HPDE6-E6E7 (cell line): Measurements from ENCODE around the gene NPC1L1.

Experiments used
- DNase-seq: peaks from one replicate; pipeline ENCODE4 v3.0.0; 2011; ENCODE audit warnings: missing footprints; ENCODE audit errors: extremely low spot score

NPC1L1 gene

GRCh38 chr7:44541028-44541869 lies at the start of gene NPC1L1:
NPC1L1 (minus strand) TSS chr7:44541330; CDS start chr7:44541259, 71 bp downstream.
- no peak for DNase-seq

GRCh38 chr7:44590910-44591309 lies 49.8 kb upstream of the NPC1L1 start:
- DNase-seq = no peak

- DNase-seq = no peak
These were observed 46.9 kb upstream of the NPC1L1 start for GRCh38 chr7:44587843-44588711.

GRCh38 chr7:44583146-44583865 lies 42.2 kb upstream of the NPC1L1 start:
- no peak for DNase-seq

GRCh38 chr7:44581879-44582603 lies 40.9 kb upstream of the NPC1L1 start, which contains the start of gene TMED4:
TMED4 (minus strand) TSS chr7:44582231; CDS start chr7:44582206, 25 bp downstream.
- peak; percentile 99 for DNase-seq

GRCh38 chr7:44580945-44581878 lies 40.1 kb upstream of the NPC1L1 start:
- DNase-seq = peak; percentile 33

GRCh38 chr7:44576228-44576627 lies 35.1 kb upstream of the NPC1L1 start:
- DNase-seq = no peak

- DNase-seq = no peak
These were observed 33.9 kb upstream of the NPC1L1 start for GRCh38 chr7:44575054-44575453.

- DNase-seq = no peak
These were observed 33.2 kb upstream of the NPC1L1 start for GRCh38 chr7:44574287-44574872.

- DNase-seq = peak; percentile 85
These were observed 32.5 kb upstream of the NPC1L1 start, which contains the start of gene DDX56 for GRCh38 chr7:44573464-44574286. DDX56 (minus strand) TSS chr7:44573908; CDS start chr7:44573895, 13 bp downstream.

GRCh38 chr7:44572771-44573170 lies 31.6 kb upstream of the NPC1L1 start:
- no peak for DNase-seq

GRCh38 chr7:44569959-44570358 lies 28.8 kb upstream of the NPC1L1 start:
- no peak for DNase-seq

- no peak for DNase-seq
These were observed 27.8 kb upstream of the NPC1L1 start for GRCh38 chr7:44568771-44569560.

GRCh38 chr7:44567884-44568283 lies 26.8 kb upstream of the NPC1L1 start:
- no peak for DNase-seq

GRCh38 chr7:44566680-44567079 lies 25.6 kb upstream of the NPC1L1 start:
- no peak for DNase-seq

- no peak for DNase-seq
These were observed 24.8 kb upstream of the NPC1L1 start for GRCh38 chr7:44565795-44566559.
